Right lung (tissue), 5 donors: ENCODE data around the gene LHFPL2. TPM values are rescaled to one million over a fixed set of nuclear protein-coding genes. Genes with fewer than 3 reads are reported as not detected.

ENCODE experiments used
- DNase-seq, 2 donors: peaks; one replicate each; pipeline ENCODE4 v3.0.0-alpha.2; 2013
- polyA plus RNA-seq, 5 donors: library from polyadenylated mRNA; unstranded; fragments of 120-200 nt; gene quantifications; one replicate each; pipeline versions ENCODE4 v1.2.1 to v1.2.3, GENCODE V29; 2013; ENCODE audit warnings: inconsistent platforms in 1 of 5, low replicate concordance in 1 of 5; ENCODE audit not compliant: insufficient read length in 5 of 5, insufficient read depth in 1 of 5

LHFPL2 gene
- polyA plus RNA-seq, 5 donors = 36.8 to 50.9 (median 43.8) TPM

GRCh38 chr5:78504704-78505677 lies 143.6 kb downstream of the LHFPL2 start:
- DNase-seq = peak; percentile 92 to 94

GRCh38 chr5:78503958-78504653 lies 144.5 kb downstream of the LHFPL2 start:
- no peak for DNase-seq

GRCh38 chr5:78501411-78502352 lies 146.9 kb downstream of the LHFPL2 start:
- no peak for DNase-seq

- DNase-seq = no peak
Measured at GRCh38 chr5:78500871-78501270, 147.7 kb downstream of the LHFPL2 start.

GRCh38 chr5:78500028-78500427 lies 148.5 kb downstream of the LHFPL2 start:
- DNase-seq = no peak

- no peak for DNase-seq
Measured at GRCh38 chr5:78499485-78499884, 149.1 kb downstream of the LHFPL2 start.

- DNase-seq = no peak
Measured at GRCh38 chr5:78497573-78498533, 150.7 kb downstream of the LHFPL2 start.

- no peak for DNase-seq
Measured at GRCh38 chr5:78496373-78496772, 152.2 kb downstream of the LHFPL2 start.

GRCh38 chr5:78495800-78496199 lies 152.8 kb downstream of the LHFPL2 start:
- no peak for DNase-seq

- DNase-seq = no peak
Measured at GRCh38 chr5:78492650-78493049, 155.9 kb downstream of the LHFPL2 start.

GRCh38 chr5:78492224-78492623 lies 156.3 kb downstream of the LHFPL2 start:
- DNase-seq = no peak

- DNase-seq = no peak
Measured at GRCh38 chr5:78490709-78491485, 157.7 kb downstream of the LHFPL2 start.

- DNase-seq = no peak
Measured at GRCh38 chr5:78487846-78488245, 160.7 kb downstream of the LHFPL2 start.

GRCh38 chr5:78486218-78486617 lies 162.4 kb downstream of the LHFPL2 start:
- DNase-seq = no peak

- DNase-seq = no peak
Measured at GRCh38 chr5:78483809-78484521, 164.6 kb downstream of the LHFPL2 start.

- no peak for DNase-seq
Measured at GRCh38 chr5:78482948-78483347, 165.6 kb downstream of the LHFPL2 start.

- no peak for DNase-seq
Measured at GRCh38 chr5:78476795-78477194, 171.8 kb downstream of the LHFPL2 start.

- DNase-seq = no peak
Measured at GRCh38 chr5:78475370-78475769, 173.2 kb downstream of the LHFPL2 start.

- DNase-seq = no peak
Measured at GRCh38 chr5:78473751-78474150, 174.8 kb downstream of the LHFPL2 start.
